GM18870 (cell line): ENCODE measurements around the gene DNAI4.

Experiments used
- ATAC-seq: cut with Tn5 transposase; IDR thresholded peaks from one replicate; pipeline ENCODE4 v1.9.1; 2021; ENCODE audit warnings: moderate library complexity; ENCODE audit not compliant: unreplicated experiment

Gene DNAI4

GRCh38 chr1:66768965-66769364 lies 155.7 kb downstream of the DNAI4 start:
- no peak for ATAC-seq

DNA sequence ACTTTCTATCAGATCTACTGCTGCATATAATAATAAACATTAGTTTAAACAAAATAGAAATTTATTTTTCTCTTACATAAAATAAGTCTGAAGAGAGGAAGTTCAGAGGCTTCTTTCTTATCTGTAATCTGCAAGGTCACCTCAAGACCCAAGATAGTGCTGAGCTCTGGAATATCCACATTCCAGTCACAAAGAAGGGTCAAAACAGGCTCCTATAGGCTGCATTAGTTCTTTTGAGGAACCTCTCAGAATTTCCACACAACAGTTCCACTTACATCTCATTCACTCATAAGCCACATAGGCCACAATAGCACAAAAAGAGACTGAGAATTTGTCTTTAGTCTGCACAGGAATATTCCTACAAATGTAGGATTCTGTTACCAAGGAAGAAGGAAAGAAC lies 157.0 kb downstream of the DNAI4 start:
- no peak for ATAC-seq

DNA sequence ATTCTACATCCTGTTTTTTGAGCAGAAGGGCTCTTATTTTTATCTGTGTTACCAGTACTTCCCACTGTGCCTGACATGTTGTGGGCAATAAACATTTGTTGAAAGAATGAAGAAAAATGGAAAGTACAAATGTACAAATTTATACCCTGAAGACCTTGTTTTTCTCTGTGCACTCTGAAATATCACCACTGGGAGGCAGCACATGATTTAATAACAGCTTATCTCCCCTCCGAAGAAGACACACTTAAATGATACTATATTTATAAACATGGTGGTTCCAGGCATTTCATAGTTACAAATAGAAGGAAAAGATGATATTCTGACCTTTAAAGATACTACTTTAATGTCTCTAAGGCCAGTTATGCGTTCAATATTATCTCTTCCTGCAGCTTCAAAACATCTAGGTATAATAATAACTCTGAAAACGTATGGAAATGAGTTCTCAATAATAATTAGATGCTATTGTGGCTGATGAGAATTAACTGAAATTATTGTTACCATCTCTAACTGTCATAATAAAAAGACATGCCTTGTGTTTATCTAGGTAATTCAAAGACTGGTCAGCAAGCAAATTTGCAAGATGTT lies 159.6 kb downstream of the DNAI4 start:
- ATAC-seq = peak; percentile 60
